Measurements from ENCODE around the gene FOXN3.
"Not testable (repeated sequence)": the region's sequence is repeated elsewhere in the genome, so short reads cannot be mapped to it uniquely, and the experiment has no call there.

The FOXN3 gene

GRCh38 chr14:89165189-89166181, 251.5 kb downstream of the FOXN3 start:
- no peak for DNase-seq (ENCODE audit: low read depth in 3 of 3)

GRCh38 chr14:89164168-89165073, 252.6 kb downstream of the FOXN3 start:
- no peak for DNase-seq (ENCODE audit: low read depth in 3 of 3)

GRCh38 chr14:89163031-89163636, 253.9 kb downstream of the FOXN3 start:
- DNase-seq (ENCODE audit: low read depth in 3 of 3), result no peak

GRCh38 chr14:89162586-89162985, 254.4 kb downstream of the FOXN3 start:
- no peak for DNase-seq (ENCODE audit: low read depth in 3 of 3)

- no peak for DNase-seq (ENCODE audit: low read depth in 3 of 3)
These were observed 256.6 kb downstream of the FOXN3 start for GRCh38 chr14:89160437-89160836.

GRCh38 chr14:89158701-89159100, 258.3 kb downstream of the FOXN3 start:
- DNase-seq (ENCODE audit: low read depth in 3 of 3), result no peak

GRCh38 chr14:89158104-89158503, 258.9 kb downstream of the FOXN3 start:
- not testable (repeated sequence) for DNase-seq (ENCODE audit: low read depth in 3 of 3)

- DNase-seq (ENCODE audit: low read depth in 3 of 3), result no peak
These were observed 261.5 kb downstream of the FOXN3 start for GRCh38 chr14:89155491-89155890.

GRCh38 chr14:89151693-89152092, 265.3 kb downstream of the FOXN3 start:
- DNase-seq (ENCODE audit: low read depth in 3 of 3), result not testable (repeated sequence)

GRCh38 chr14:89146274-89146673, 270.8 kb downstream of the FOXN3 start:
- DNase-seq (ENCODE audit: low read depth in 3 of 3), result no peak

- no peak for DNase-seq (ENCODE audit: low read depth in 3 of 3)
These were observed 272.4 kb downstream of the FOXN3 start for GRCh38 chr14:89144642-89145041.

GRCh38 chr14:89144066-89144465, 273.0 kb downstream of the FOXN3 start:
- DNase-seq (ENCODE audit: low read depth in 3 of 3), result no peak

GRCh38 chr14:89143595-89143994, 273.4 kb downstream of the FOXN3 start:
- no peak for DNase-seq (ENCODE audit: low read depth in 3 of 3)

GRCh38 chr14:89142366-89142765, 274.7 kb downstream of the FOXN3 start:
- DNase-seq (ENCODE audit: low read depth in 3 of 3), result no peak

- no peak for DNase-seq (ENCODE audit: low read depth in 3 of 3)
These were observed 275.2 kb downstream of the FOXN3 start for GRCh38 chr14:89141862-89142261.

GRCh38 chr14:89140326-89140725, 276.7 kb downstream of the FOXN3 start:
- no peak for DNase-seq (ENCODE audit: low read depth in 3 of 3)

GRCh38 chr14:89139404-89140247, 277.4 kb downstream of the FOXN3 start:
- DNase-seq (ENCODE audit: low read depth in 3 of 3), result no peak

GRCh38 chr14:89138846-89139245, 278.2 kb downstream of the FOXN3 start:
- no peak for DNase-seq (ENCODE audit: low read depth in 3 of 3)

GRCh38 chr14:89137526-89138163, 279.4 kb downstream of the FOXN3 start:
- DNase-seq (ENCODE audit: low read depth in 3 of 3), result no peak

- DNase-seq (ENCODE audit: low read depth in 3 of 3), result no peak
These were observed 280.4 kb downstream of the FOXN3 start for GRCh38 chr14:89136587-89136986.

- no peak for DNase-seq (ENCODE audit: low read depth in 3 of 3)
These were observed 282.4 kb downstream of the FOXN3 start for GRCh38 chr14:89134640-89135039.

Data from stimulated activated CD4-positive, alpha-beta T cell treated with anti-CD3 and anti-CD28 coated beads, TNF-alpha, amount 100 ng/mL, for 4 hours (primary cell).